Measurements from ENCODE around the gene SNAPC2. TPM values are rescaled to one million over a fixed set of nuclear protein-coding genes. Genes with fewer than 3 reads are reported as not detected.

SNAPC2 gene
- total RNA-seq, 2 experiments from 2014 or later = 9.9 to 10.9 TPM

- H3K4me1 ChIP-seq (ENCODE audit: insufficient read depth, low read length) = peaks cover 21% of the 10 kb centered on the region
- Mint-ChIP-seq H3K36me3 (ENCODE audit: low read depth) (no peaks in the 10 kb centered on the region), H3K27me3 (peaks cover 20% of the 10 kb centered on the region), H3K9me3 (no peaks in the 10 kb centered on the region), H3K4me3 (no peak overlapping the region), H3K4me1 (ENCODE audit: low read depth) (peaks cover 9% of the 10 kb centered on the region), H3K27ac (no peak overlapping the region)
- ChIA-PET POLR2A (interaction anchor here (0.6 kb wide), 1 partner anchor 169 kb away, joined by 3 read pairs; no protein-coding TSS in a partner anchor), CTCF (interaction anchor here (0.7 to 1.5 kb wide), 2 partner anchors 8 kb away, joined by 3 to 6 read pairs; no protein-coding TSS in a partner anchor)
- TF ChIP-seq CTCF (IDR thresholded peaks at IDR 0.05) = no peak
- no peak overlapping the region for H3K27ac ChIP-seq (ENCODE audit: low read depth in 1 of 2, low read length in 2 of 2)
- DNase-seq (no peak), ATAC-seq (ENCODE audit: poor library complexity) (no peak)
- H3K36me3 ChIP-seq (ENCODE audit: insufficient read depth, low read length) = no peaks in the 10 kb centered on the region
- H3K4me3 ChIP-seq (ENCODE audit: low read length) = no peak overlapping the region
- intact Hi-C loops (cut with DNase I, micrococcal nuclease) = no loop called here
- H3K9me3 ChIP-seq (ENCODE audit: control insufficient read depth in 1 of 2, insufficient read depth in 1 of 2, low read length in 2 of 2) = peaks cover 0 to 27% of the 10 kb centered on the region in 2 experiments
- peaks cover 19 to 21% of the 10 kb centered on the region in 2 experiments for H3K27me3 ChIP-seq (ENCODE audit: control insufficient read depth in 1 of 2, insufficient read depth in 2 of 2, low read length in 2 of 2)
These were observed 42.8 kb upstream of the SNAPC2 start for GRCh38 chr19:7877249-7877836.

GRCh38 chr19:7879111-7879807, 40.9 kb upstream of the SNAPC2 start:
- Mint-ChIP-seq H3K9me3 (no peaks in the 10 kb centered on the region), H3K36me3 (ENCODE audit: low read depth) (no peaks in the 10 kb centered on the region), H3K27me3 (peaks cover 8% of the 10 kb centered on the region), H3K4me1 (ENCODE audit: low read depth) (peaks cover 5% of the 10 kb centered on the region), H3K4me3 (no peak overlapping the region), H3K27ac (no peak overlapping the region)
- Histone ChIP-seq H3K36me3 (ENCODE audit: insufficient read depth, low read length) (no peaks in the 10 kb centered on the region), H3K4me1 (ENCODE audit: insufficient read depth, low read length) (peaks cover 9% of the 10 kb centered on the region), H3K27me3 (ENCODE audit: control insufficient read depth in 1 of 2, insufficient read depth in 2 of 2, low read length in 2 of 2) (peaks cover 7 to 9% of the 10 kb centered on the region in 2 experiments), H3K27ac (ENCODE audit: low read depth in 1 of 2, low read length in 2 of 2) (no peak overlapping the region), H3K4me3 (ENCODE audit: low read length) (no peak overlapping the region), H3K9me3 (ENCODE audit: control insufficient read depth in 1 of 2, insufficient read depth in 1 of 2, low read length in 2 of 2) (peaks cover 0 to 12% of the 10 kb centered on the region in 2 experiments)
- ChIA-PET CTCF (interaction anchor here (0.8 kb wide), 1 partner anchor 10 kb away, joined by 3 read pairs; no protein-coding TSS in a partner anchor), POLR2A (interaction anchor here (1.2 kb wide), 1 partner anchor 10 kb away, joined by 3 read pairs; no protein-coding TSS in a partner anchor)
- TF ChIP-seq CTCF (IDR thresholded peaks at IDR 0.05) = no peak
- intact Hi-C loops (cut with DNase I, micrococcal nuclease) = no loop called here
- ATAC-seq (ENCODE audit: poor library complexity) = no peak
- no peak for DNase-seq

GRCh38 chr19:7879836-7880235, 40.3 kb upstream of the SNAPC2 start:
- Mint-ChIP-seq H3K36me3 (ENCODE audit: low read depth) (no peaks in the 10 kb centered on the region), H3K27me3 (peaks cover 8% of the 10 kb centered on the region), H3K4me3 (no peak overlapping the region), H3K27ac (no peak overlapping the region), H3K9me3 (no peaks in the 10 kb centered on the region), H3K4me1 (ENCODE audit: low read depth) (peaks cover 2% of the 10 kb centered on the region)
- Histone ChIP-seq H3K27me3 (ENCODE audit: control insufficient read depth in 1 of 2, insufficient read depth in 2 of 2, low read length in 2 of 2) (peaks cover 2 to 4% of the 10 kb centered on the region in 2 experiments), H3K4me3 (ENCODE audit: low read length) (no peak overlapping the region), H3K36me3 (ENCODE audit: insufficient read depth, low read length) (no peaks in the 10 kb centered on the region), H3K27ac (ENCODE audit: low read depth in 1 of 2, low read length in 2 of 2) (no peak overlapping the region), H3K4me1 (ENCODE audit: insufficient read depth, low read length) (peaks cover 3% of the 10 kb centered on the region), H3K9me3 (ENCODE audit: control insufficient read depth in 1 of 2, insufficient read depth in 1 of 2, low read length in 2 of 2) (peaks cover 0 to 6% of the 10 kb centered on the region in 2 experiments)
- DNase-seq (no peak), ATAC-seq (ENCODE audit: poor library complexity) (no peak)
- intact Hi-C loops (cut with DNase I, micrococcal nuclease) = no loop called here
- no peak for TF ChIP-seq CTCF (IDR thresholded peaks at IDR 0.05)
- ChIA-PET CTCF (interaction anchor here (0.8 kb wide), 1 partner anchor 10 kb away, joined by 3 read pairs; no protein-coding TSS in a partner anchor), POLR2A (interaction anchor here (1.2 kb wide), 1 partner anchor 10 kb away, joined by 3 read pairs; no protein-coding TSS in a partner anchor)
